AG04450 (cell line): ENCODE measurements around the gene FAM32A. TPM values are rescaled to one million over a fixed set of nuclear protein-coding genes. Genes with fewer than 3 reads are reported as not detected.
A peak's percentile ranks its signal among the peaks of the same experiment; 100 is the strongest.

Experiments
- CTCF ChIA-PET: fragments of 300-600, 350-600 bp; formaldehyde crosslinking; extraction: SDS; loops from one replicate; lab custom pipeline; 2022; ENCODE audit warnings: antibody characterized with exemption, inconsistent platforms; lab: Charles Lee
- POLR2A ChIA-PET: fragments of 350-600 bp; formaldehyde crosslinking; extraction: SDS; loops from one replicate; lab custom pipeline; 2021; ENCODE audit warnings: antibody characterized with exemption, inconsistent platforms; lab: Yijun Ruan, JAX
- DNase-seq: peaks from one replicate; pipeline ENCODE4 v3.0.0-alpha.2; 2011; ENCODE audit warnings: low read depth, low spot score
- H3K27ac ChIP-seq: one replicate; pipeline ENCODE4 v1.5.1; 2012; ENCODE audit warnings: low read depth, low read length, control low read depth
- H3K27me3 ChIP-seq: one replicate; pipeline ENCODE4 v1.6.0; 2012; ENCODE audit warnings: low read length; ENCODE audit not compliant: control insufficient read depth, insufficient read depth
- H3K4me3 ChIP-seq: 2 replicates; pipeline ENCODE4 v1.5.1; 2011; ENCODE audit warnings: mild to moderate bottlenecking, low read depth, low read length, control low read depth
- H3K9me3 ChIP-seq: 2 replicates; pipeline ENCODE4 v1.5.1; 2012; ENCODE audit warnings: low read length; ENCODE audit not compliant: control insufficient read depth, insufficient read depth
- polyA plus RNA-seq: library from polyadenylated mRNA; depleted of rRNA; stranded (reverse); fragments of >200 nt; gene quantifications from 2 replicates; pipeline ENCODE4 v1.2.3, GENCODE V29; 2011
- TF ChIP-seq, protein P1 (sequence below): IDR thresholded peaks from 2 replicates; pipeline ENCODE4 v1.5.1; 2011; ENCODE audit warnings: low read depth, low read length, control low read depth, inconsistent platforms

FAM32A gene
- polyA plus RNA-seq, 1 experiment: 177 TPM

DNA sequence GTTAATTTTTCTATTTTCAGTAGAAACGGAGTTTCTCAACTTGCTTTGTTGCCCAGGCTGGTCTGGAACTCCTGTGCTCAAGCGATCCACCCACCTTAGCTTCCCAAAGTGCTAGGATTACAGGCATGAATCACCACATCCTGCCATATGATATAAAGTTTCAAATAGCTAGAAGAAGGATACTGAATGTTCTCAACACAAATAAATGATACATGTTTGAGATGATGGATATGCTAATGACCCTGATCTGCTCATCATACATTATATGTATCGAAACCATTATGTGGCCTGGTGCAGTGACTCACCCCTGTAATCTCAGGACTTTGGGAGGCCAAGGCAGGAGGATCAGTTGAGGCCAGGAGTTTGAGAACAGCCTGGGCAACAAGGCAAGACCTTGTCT is 23.4 kb upstream of the FAM32A start:
- no peaks in the 10 kb centered on the region for H3K27me3 ChIP-seq
- TF ChIP-seq, protein P1, sequence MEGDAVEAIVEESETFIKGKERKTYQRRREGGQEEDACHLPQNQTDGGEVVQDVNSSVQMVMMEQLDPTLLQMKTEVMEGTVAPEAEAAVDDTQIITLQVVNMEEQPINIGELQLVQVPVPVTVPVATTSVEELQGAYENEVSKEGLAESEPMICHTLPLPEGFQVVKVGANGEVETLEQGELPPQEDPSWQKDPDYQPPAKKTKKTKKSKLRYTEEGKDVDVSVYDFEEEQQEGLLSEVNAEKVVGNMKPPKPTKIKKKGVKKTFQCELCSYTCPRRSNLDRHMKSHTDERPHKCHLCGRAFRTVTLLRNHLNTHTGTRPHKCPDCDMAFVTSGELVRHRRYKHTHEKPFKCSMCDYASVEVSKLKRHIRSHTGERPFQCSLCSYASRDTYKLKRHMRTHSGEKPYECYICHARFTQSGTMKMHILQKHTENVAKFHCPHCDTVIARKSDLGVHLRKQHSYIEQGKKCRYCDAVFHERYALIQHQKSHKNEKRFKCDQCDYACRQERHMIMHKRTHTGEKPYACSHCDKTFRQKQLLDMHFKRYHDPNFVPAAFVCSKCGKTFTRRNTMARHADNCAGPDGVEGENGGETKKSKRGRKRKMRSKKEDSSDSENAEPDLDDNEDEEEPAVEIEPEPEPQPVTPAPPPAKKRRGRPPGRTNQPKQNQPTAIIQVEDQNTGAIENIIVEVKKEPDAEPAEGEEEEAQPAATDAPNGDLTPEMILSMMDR: no peak
- ChIA-PET POLR2A (interaction anchor here (1.5 kb wide), 1 partner anchor 86 kb away, joined by 3 read pairs; the partner anchor contains the start of gene TPM4), CTCF (interaction anchor here (0.6 to 1.1 kb wide), 5 partner anchors 10 to 1224 kb away, joined by 3 to 11 read pairs (median 6); no protein-coding TSS in a partner anchor)
- DNase-seq: peak; percentile 41
- peak overlapping the region; percentile 73 for H3K27ac ChIP-seq
- H3K9me3 ChIP-seq: no peaks in the 10 kb centered on the region
- no peak overlapping the region for H3K4me3 ChIP-seq

DNA sequence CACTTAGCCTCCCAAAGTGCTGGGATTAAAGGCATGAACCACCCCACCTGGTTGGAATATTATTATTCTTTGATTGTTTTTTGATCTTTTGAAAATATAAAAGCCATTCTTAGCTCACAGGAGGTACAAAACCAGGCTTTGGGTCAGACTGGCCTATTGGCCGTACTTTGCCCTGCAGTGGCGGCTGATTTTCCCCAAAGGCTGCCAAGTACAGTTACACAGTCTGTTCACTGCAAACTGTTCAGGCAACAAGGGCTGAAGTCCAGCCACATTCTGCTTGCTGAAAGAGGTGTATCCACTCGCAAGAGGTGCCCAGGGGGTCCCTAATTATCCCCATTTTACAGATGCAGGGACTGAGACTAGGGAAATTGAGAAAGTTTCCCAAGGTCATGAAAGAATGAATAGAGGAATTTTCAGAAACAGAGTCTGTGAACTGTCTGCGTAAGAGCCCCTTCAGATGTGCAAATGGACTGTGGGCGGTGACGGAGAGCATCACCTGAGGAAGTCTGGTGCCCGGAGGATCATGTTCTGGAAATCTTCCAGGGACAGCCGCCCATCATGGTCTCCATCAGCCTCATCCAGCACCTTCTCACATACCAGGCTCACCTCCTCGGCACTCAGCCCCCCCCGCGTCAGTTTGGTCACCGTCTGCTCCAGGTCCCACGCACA is 20.9 kb upstream of the FAM32A start:
- Histone ChIP-seq H3K9me3 (peaks cover 4% of the 10 kb centered on the region; the same call in 1 of the 2 replicates), H3K4me3 (no peak overlapping the region), H3K27ac (no peak overlapping the region), H3K27me3 (no peaks in the 10 kb centered on the region)
- POLR2A ChIA-PET: no interaction called here
- DNase-seq: no peak
- CTCF ChIA-PET: no interaction called here
- TF ChIP-seq, protein P1: no peak

DNA sequence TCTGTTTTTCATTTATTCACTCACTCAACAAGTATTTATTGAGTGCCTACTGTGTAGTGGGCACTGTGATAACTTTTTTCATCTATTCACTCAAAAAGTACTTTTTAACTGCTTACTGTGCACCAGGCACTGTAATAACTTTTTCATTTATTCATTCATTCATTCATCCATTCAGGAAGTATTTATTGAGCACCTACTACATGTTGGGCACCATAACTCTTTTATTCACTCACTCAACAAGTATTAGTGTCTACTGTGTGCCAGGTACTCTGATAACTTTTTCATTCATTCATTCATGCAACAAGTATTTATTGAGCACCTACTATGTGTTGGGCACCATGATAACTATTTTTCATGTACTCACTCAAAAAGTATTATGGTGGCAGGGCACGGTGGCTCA is 18.8 kb upstream of the FAM32A start:
- TF ChIP-seq, protein P1: no peak
- ChIA-PET CTCF (no interaction called here), POLR2A (no interaction called here)
- H3K27me3 ChIP-seq: peaks cover 2% of the 10 kb centered on the region
- no peak overlapping the region for H3K4me3 ChIP-seq
- H3K9me3 ChIP-seq: peaks cover 4% of the 10 kb centered on the region; the same call in 1 of the 2 replicates
- DNase-seq: no peak
- no peak overlapping the region for H3K27ac ChIP-seq

DNA sequence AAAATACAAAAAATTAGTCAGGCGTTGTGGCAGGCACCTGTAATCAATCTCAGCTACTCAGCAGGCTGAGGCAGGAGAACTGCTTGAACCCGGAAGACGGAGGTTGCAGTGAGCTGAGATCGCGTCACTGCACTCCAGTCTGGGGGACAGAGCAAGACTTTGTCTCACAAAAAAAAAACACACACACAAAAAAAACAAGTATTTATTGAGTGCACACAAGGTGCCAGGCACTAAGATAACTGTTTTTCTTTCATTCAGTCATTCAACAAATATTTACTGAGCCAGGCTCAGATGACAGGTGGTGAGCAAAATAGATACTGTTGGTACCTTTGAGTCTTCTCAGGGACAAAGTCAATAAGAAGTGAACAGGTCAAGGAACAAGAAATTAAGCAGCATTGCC is 18.2 kb upstream of the FAM32A start:
- Histone ChIP-seq H3K4me3 (no peak overlapping the region), H3K27ac (no peak overlapping the region), H3K27me3 (peaks cover 2% of the 10 kb centered on the region), H3K9me3 (peaks cover 4% of the 10 kb centered on the region; the same call in 1 of the 2 replicates)
- TF ChIP-seq, protein P1: no peak
- ChIA-PET CTCF (no interaction called here), POLR2A (no interaction called here)
- DNase-seq: no peak

DNA sequence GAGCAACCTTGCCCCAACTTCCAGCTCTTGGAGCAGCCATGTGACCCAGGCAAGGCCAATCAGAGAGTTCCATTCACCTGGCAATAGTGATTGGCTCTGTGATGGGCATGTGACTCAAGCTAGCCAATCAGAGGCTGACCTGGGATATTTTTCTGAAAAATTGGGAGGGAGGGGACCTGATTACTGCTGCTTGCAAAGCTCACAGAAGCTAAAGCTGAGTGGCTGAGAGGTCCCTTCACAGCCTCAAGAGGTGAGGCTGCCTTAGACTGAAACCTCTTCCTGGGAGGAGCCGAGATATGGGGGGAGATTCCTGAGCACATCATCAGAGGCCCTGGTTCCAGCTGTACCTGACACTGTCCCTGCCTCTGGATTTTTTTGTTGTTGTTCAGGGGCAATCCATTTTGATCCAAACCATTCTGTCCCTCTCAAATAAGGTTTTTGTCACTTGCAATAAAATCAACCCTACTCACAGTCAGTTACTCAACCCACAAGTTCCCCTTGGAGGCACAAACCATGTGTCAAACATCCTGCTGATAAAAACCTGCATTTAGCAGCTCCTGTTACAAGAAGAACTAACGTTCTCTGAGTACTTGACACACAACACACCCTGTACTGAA is 16.6 kb upstream of the FAM32A start:
- no peak for DNase-seq
- TF ChIP-seq, protein P1: no peak
- Histone ChIP-seq H3K4me3 (no peak overlapping the region), H3K9me3 (peaks cover 4% of the 10 kb centered on the region; the same call in 1 of the 2 replicates), H3K27me3 (peaks cover 2% of the 10 kb centered on the region), H3K27ac (no peak overlapping the region)
- CTCF ChIA-PET: no interaction called here
- POLR2A ChIA-PET: no interaction called here
